Progenitor cell of endocrine pancreas (in vitro differentiated cells): Measurements from ENCODE around the gene PPCDC. TPM values are rescaled to one million over a fixed set of nuclear protein-coding genes. Genes with fewer than 3 reads are reported as not detected.

Experiments
- DNase-seq: peaks from one replicate; pipeline ENCODE4 v3.0.0; 2021; ENCODE audit warnings: low spot score; ENCODE audit not compliant: unreplicated experiment
- H3K27ac Mint-ChIP-seq: 2 replicates; pipeline ENCODE4 v1.8.0; 2021; ENCODE audit warnings: mild to moderate bottlenecking, moderate library complexity, mixed read lengths
- H3K27me3 Mint-ChIP-seq: 2 replicates; pipeline ENCODE4 v1.8.0; 2021; ENCODE audit warnings: mixed read lengths
- H3K36me3 Mint-ChIP-seq: 2 replicates; pipeline ENCODE4 v1.8.0; 2022; ENCODE audit warnings: mixed read lengths; ENCODE audit not compliant: insufficient read depth
- H3K4me1 Mint-ChIP-seq: 2 replicates; pipeline ENCODE4 v1.8.0; 2021; ENCODE audit warnings: low read depth, mixed read lengths
- H3K4me3 Mint-ChIP-seq: 2 replicates; pipeline ENCODE4 v1.8.0; 2021; ENCODE audit warnings: low read depth, mild to moderate bottlenecking, moderate library complexity, mixed read lengths
- H3K9me3 Mint-ChIP-seq: 2 replicates; pipeline ENCODE4 v1.8.0; 2021; ENCODE audit warnings: low read depth, mixed read lengths
- CTCF ChIP-seq: fragments of 200-600 bp; sonication (generic); IDR thresholded peaks from one replicate; pipeline ENCODE4 v1.5.0; 2021; ENCODE audit warnings: antibody characterized with exemption, mild to moderate bottlenecking; ENCODE audit not compliant: unreplicated experiment
- total RNA-seq: library from RNA; stranded (reverse); gene quantifications from 2 replicates; pipeline ENCODE4 v1.2.1, GENCODE V29; 2021

PPCDC gene
- total RNA-seq, 1 donor from 2014 or later = 18.0 TPM

GRCh38 chr15:75053748-75054125 lies 30.3 kb downstream of the PPCDC start:
- Mint-ChIP-seq H3K27me3 (no peaks in the 10 kb centered on the region), H3K9me3 (no peaks in the 10 kb centered on the region)
- TF ChIP-seq CTCF = no peak

GRCh38 chr15:75054172-75054897 lies 30.9 kb downstream of the PPCDC start:
- no peak overlapping the region for H3K27ac Mint-ChIP-seq
- no peak for TF ChIP-seq CTCF
- H3K36me3 Mint-ChIP-seq = peaks cover 9% of the 10 kb centered on the region
- H3K4me1 Mint-ChIP-seq = peaks cover 11% of the 10 kb centered on the region
- no peaks in the 10 kb centered on the region for H3K27me3 Mint-ChIP-seq
- DNase-seq = no peak
- H3K9me3 Mint-ChIP-seq = no peaks in the 10 kb centered on the region
- H3K4me3 Mint-ChIP-seq = no peak overlapping the region

More at GRCh38 chr15:75053748-75054125, 30.3 kb downstream of the PPCDC start:
- Mint-ChIP-seq H3K4me3 (no peak overlapping the region), H3K36me3 (peaks cover 9% of the 10 kb centered on the region), H3K4me1 (peaks cover 11% of the 10 kb centered on the region), H3K27ac (peak overlapping the region; percentile 57)
- DNase-seq = no peak

GRCh38 chr15:75056036-75056435 lies 32.6 kb downstream of the PPCDC start:
- no peak for TF ChIP-seq CTCF
- Mint-ChIP-seq H3K9me3 (no peaks in the 10 kb centered on the region), H3K4me3 (no peak overlapping the region), H3K27ac (no peak overlapping the region), H3K36me3 (peaks cover 9% of the 10 kb centered on the region), H3K27me3 (no peaks in the 10 kb centered on the region), H3K4me1 (peaks cover 11% of the 10 kb centered on the region)
- DNase-seq = no peak

GRCh38 chr15:75058127-75058905 lies 34.9 kb downstream of the PPCDC start:
- Mint-ChIP-seq H3K4me3 (no peak overlapping the region), H3K9me3 (no peaks in the 10 kb centered on the region), H3K27ac (peak overlapping the region; percentile 86), H3K4me1 (peaks cover 11% of the 10 kb centered on the region), H3K27me3 (no peaks in the 10 kb centered on the region), H3K36me3 (peaks cover 9% of the 10 kb centered on the region)
- DNase-seq = no peak
- TF ChIP-seq CTCF = no peak

GRCh38 chr15:75059607-75060006 lies 36.2 kb downstream of the PPCDC start:
- Mint-ChIP-seq H3K27ac (no peak overlapping the region), H3K27me3 (no peaks in the 10 kb centered on the region), H3K4me1 (peaks cover 7% of the 10 kb centered on the region), H3K9me3 (no peaks in the 10 kb centered on the region), H3K4me3 (no peak overlapping the region), H3K36me3 (peaks cover 9% of the 10 kb centered on the region)
- TF ChIP-seq CTCF = no peak
- DNase-seq = no peak
